ENCODE measurements around the gene ALG12. TPM values are rescaled to one million over a fixed set of nuclear protein-coding genes. Genes with fewer than 3 reads are reported as not detected.

The ALG12 gene
- total RNA-seq, 1 donor from 2014 or later = 26.2 TPM

- Histone ChIP-seq H3K27me3 (ENCODE audit: insufficient read depth, low read length) (no peaks in the 10 kb centered on the region), H3K9ac (ENCODE audit: low read length) (no peak overlapping the region), H3K4me3 (ENCODE audit: insufficient read depth, low read depth, low read length) (no peak overlapping the region), H3K36me3 (ENCODE audit: insufficient read depth, low read length) (no peaks in the 10 kb centered on the region), H3K9me3 (ENCODE audit: insufficient read depth, low read depth, low read length) (peaks cover 4% of the 10 kb centered on the region), H3K27ac (ENCODE audit: low read depth, low read length) (no peak overlapping the region), H2AFZ (ENCODE audit: low read depth, low read length) (no peak overlapping the region), H4K20me1 (ENCODE audit: insufficient read depth, low read length) (peaks cover 91% of the 10 kb centered on the region), H3K79me2 (ENCODE audit: insufficient read depth, low read length) (peaks cover 98% of the 10 kb centered on the region), H3K4me2 (ENCODE audit: low read length) (no peak overlapping the region), H3K4me1 (ENCODE audit: insufficient read depth, low read length) (no peaks in the 10 kb centered on the region)
- no peak for TF ChIP-seq CTCF (IDR thresholded peaks at IDR 0.05; ENCODE audit: insufficient read depth, low read depth, low read length)
- no peak for TF ChIP-seq EZH2 (IDR thresholded peaks at IDR 0.05; ENCODE audit: insufficient read depth, low read length)
- FAIRE-seq = no peak
- Mint-ChIP-seq H3K9me3 (ENCODE audit: unreplicated experiment) (peaks cover 28% of the 10 kb centered on the region), H3K4me1 (ENCODE audit: low read depth, unreplicated experiment) (no peaks in the 10 kb centered on the region), H3K36me3 (ENCODE audit: low read depth, unreplicated experiment) (peaks cover 49% of the 10 kb centered on the region), H3K27ac (ENCODE audit: unreplicated experiment) (no peak overlapping the region), H3K27me3 (ENCODE audit: low read depth, unreplicated experiment) (no peaks in the 10 kb centered on the region), H3K4me3 (ENCODE audit: unreplicated experiment) (no peak overlapping the region)
- no peak for DNase-seq (ENCODE audit: low read depth)
Measured at GRCh38 chr22:49869845-49870712, 48.2 kb downstream of the ALG12 start.

- no peak overlapping the region for H3K4me3 ChIP-seq (ENCODE audit: insufficient read depth, low read depth, low read length)
- no peak overlapping the region for H2AFZ ChIP-seq (ENCODE audit: low read depth, low read length)
- no peak overlapping the region for H3K27ac ChIP-seq (ENCODE audit: low read depth, low read length)
- no peak overlapping the region for H3K9ac ChIP-seq (ENCODE audit: low read length)
- FAIRE-seq (no peak), DNase-seq (ENCODE audit: low read depth) (no peak)
- H4K20me1 ChIP-seq (ENCODE audit: insufficient read depth, low read length) = peaks cover 94% of the 10 kb centered on the region
- Mint-ChIP-seq H3K4me3 (ENCODE audit: unreplicated experiment) (no peak overlapping the region), H3K27me3 (ENCODE audit: low read depth, unreplicated experiment) (no peaks in the 10 kb centered on the region), H3K4me1 (ENCODE audit: low read depth, unreplicated experiment) (no peaks in the 10 kb centered on the region), H3K9me3 (ENCODE audit: unreplicated experiment) (peaks cover 28% of the 10 kb centered on the region), H3K27ac (ENCODE audit: unreplicated experiment) (no peak overlapping the region), H3K36me3 (ENCODE audit: low read depth, unreplicated experiment) (peaks cover 49% of the 10 kb centered on the region)
- no peaks in the 10 kb centered on the region for H3K27me3 ChIP-seq (ENCODE audit: insufficient read depth, low read length)
- H3K4me2 ChIP-seq (ENCODE audit: low read length) = no peak overlapping the region
- no peaks in the 10 kb centered on the region for H3K4me1 ChIP-seq (ENCODE audit: insufficient read depth, low read length)
- no peaks in the 10 kb centered on the region for H3K36me3 ChIP-seq (ENCODE audit: insufficient read depth, low read length)
- TF ChIP-seq EZH2 (IDR thresholded peaks at IDR 0.05; ENCODE audit: insufficient read depth, low read length) = no peak
- no peak for TF ChIP-seq CTCF (IDR thresholded peaks at IDR 0.05; ENCODE audit: insufficient read depth, low read depth, low read length)
- peaks cover 98% of the 10 kb centered on the region for H3K79me2 ChIP-seq (ENCODE audit: insufficient read depth, low read length)
- H3K9me3 ChIP-seq (ENCODE audit: insufficient read depth, low read depth, low read length) = peaks cover 4% of the 10 kb centered on the region
Measured at GRCh38 chr22:49869086-49869830, 49.0 kb downstream of the ALG12 start.
